ENCODE results near the gene IGF2.

IGF2 gene

GRCh38 chr11:2122222-2122906 is 16.8 kb downstream of the IGF2 start:
- DNase-seq, result peak; percentile 16

GRCh38 chr11:2121227-2122130 is 17.7 kb downstream of the IGF2 start:
- DNase-seq, result no peak

GRCh38 chr11:2120359-2121100 is 18.7 kb downstream of the IGF2 start:
- DNase-seq, result no peak

GRCh38 chr11:2118677-2119076 is 20.5 kb downstream of the IGF2 start:
- no peak for DNase-seq

GRCh38 chr11:2116680-2117079 is 22.5 kb downstream of the IGF2 start:
- no peak for DNase-seq

GRCh38 chr11:2115308-2115707 is 23.9 kb downstream of the IGF2 start:
- DNase-seq, result no peak

GRCh38 chr11:2114430-2115241 is 24.6 kb downstream of the IGF2 start:
- DNase-seq, result no peak

- no peak for DNase-seq
Measured at GRCh38 chr11:2113776-2114175, 25.4 kb downstream of the IGF2 start.

GRCh38 chr11:2110521-2110920 is 28.7 kb downstream of the IGF2 start:
- DNase-seq, result no peak

GRCh38 chr11:2109541-2110019 is 29.6 kb downstream of the IGF2 start:
- no peak for DNase-seq

GRCh38 chr11:2108675-2109491 is 30.3 kb downstream of the IGF2 start:
- no peak for DNase-seq

- DNase-seq, result no peak
Measured at GRCh38 chr11:2107941-2108630, 31.1 kb downstream of the IGF2 start.

GRCh38 chr11:2107521-2107920 is 31.7 kb downstream of the IGF2 start:
- no peak for DNase-seq

GRCh38 chr11:2106583-2107209 is 32.5 kb downstream of the IGF2 start:
- DNase-seq, result no peak

GRCh38 chr11:2105511-2105910 is 33.7 kb downstream of the IGF2 start:
- DNase-seq, result no peak

GRCh38 chr11:2104524-2105440 is 34.4 kb downstream of the IGF2 start:
- no peak for DNase-seq

- DNase-seq, result no peak
Measured at GRCh38 chr11:2103668-2104523, 35.3 kb downstream of the IGF2 start.

- DNase-seq, result no peak
Measured at GRCh38 chr11:2102883-2103213, 36.3 kb downstream of the IGF2 start.
